ENCODE results near the gene EIF1AD. TPM values are rescaled to one million over a fixed set of nuclear protein-coding genes. Genes with fewer than 3 reads are reported as not detected.

The EIF1AD gene
- total RNA-seq, 1 experiment from 2014 or later, result 64.6 TPM

DNA sequence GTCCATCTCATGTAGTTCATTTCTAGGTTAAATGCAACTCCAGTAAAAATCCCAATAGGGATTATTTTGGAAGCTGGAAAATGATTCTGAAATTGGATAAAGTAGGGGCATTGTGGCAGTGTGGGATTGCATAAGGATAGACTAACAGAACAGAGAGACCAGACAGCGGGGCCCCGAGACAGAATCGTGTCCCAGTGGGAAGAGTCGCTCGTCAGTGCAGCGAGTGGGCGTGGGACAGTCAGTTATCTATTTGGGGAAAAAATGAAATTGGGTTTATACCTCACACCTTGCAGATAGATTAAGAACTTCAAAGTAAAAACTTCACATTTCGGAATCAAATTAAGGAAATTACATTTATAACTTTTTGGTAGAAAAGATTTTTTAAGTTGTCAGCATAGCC is 29.8 kb downstream of the EIF1AD start:
- TF ChIP-seq, protein P1, sequence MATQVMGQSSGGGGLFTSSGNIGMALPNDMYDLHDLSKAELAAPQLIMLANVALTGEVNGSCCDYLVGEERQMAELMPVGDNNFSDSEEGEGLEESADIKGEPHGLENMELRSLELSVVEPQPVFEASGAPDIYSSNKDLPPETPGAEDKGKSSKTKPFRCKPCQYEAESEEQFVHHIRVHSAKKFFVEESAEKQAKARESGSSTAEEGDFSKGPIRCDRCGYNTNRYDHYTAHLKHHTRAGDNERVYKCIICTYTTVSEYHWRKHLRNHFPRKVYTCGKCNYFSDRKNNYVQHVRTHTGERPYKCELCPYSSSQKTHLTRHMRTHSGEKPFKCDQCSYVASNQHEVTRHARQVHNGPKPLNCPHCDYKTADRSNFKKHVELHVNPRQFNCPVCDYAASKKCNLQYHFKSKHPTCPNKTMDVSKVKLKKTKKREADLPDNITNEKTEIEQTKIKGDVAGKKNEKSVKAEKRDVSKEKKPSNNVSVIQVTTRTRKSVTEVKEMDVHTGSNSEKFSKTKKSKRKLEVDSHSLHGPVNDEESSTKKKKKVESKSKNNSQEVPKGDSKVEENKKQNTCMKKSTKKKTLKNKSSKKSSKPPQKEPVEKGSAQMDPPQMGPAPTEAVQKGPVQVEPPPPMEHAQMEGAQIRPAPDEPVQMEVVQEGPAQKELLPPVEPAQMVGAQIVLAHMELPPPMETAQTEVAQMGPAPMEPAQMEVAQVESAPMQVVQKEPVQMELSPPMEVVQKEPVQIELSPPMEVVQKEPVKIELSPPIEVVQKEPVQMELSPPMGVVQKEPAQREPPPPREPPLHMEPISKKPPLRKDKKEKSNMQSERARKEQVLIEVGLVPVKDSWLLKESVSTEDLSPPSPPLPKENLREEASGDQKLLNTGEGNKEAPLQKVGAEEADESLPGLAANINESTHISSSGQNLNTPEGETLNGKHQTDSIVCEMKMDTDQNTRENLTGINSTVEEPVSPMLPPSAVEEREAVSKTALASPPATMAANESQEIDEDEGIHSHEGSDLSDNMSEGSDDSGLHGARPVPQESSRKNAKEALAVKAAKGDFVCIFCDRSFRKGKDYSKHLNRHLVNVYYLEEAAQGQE (IDR thresholded peaks at IDR 0.05; ENCODE audit: insufficient read depth in 1 of 2, low read depth in 2 of 2, low read length in 1 of 2), result no peak
- TF ChIP-seq TCF7L2 (IDR thresholded peaks at IDR 0.05; ENCODE audit: low read depth, low read length), result no peak
- TF ChIP-seq, protein P2, sequence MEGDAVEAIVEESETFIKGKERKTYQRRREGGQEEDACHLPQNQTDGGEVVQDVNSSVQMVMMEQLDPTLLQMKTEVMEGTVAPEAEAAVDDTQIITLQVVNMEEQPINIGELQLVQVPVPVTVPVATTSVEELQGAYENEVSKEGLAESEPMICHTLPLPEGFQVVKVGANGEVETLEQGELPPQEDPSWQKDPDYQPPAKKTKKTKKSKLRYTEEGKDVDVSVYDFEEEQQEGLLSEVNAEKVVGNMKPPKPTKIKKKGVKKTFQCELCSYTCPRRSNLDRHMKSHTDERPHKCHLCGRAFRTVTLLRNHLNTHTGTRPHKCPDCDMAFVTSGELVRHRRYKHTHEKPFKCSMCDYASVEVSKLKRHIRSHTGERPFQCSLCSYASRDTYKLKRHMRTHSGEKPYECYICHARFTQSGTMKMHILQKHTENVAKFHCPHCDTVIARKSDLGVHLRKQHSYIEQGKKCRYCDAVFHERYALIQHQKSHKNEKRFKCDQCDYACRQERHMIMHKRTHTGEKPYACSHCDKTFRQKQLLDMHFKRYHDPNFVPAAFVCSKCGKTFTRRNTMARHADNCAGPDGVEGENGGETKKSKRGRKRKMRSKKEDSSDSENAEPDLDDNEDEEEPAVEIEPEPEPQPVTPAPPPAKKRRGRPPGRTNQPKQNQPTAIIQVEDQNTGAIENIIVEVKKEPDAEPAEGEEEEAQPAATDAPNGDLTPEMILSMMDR (IDR thresholded peaks at IDR 0.05), result no peak
- TF ChIP-seq POLR2AphosphoS5 (IDR thresholded peaks at IDR 0.05; ENCODE audit: low read depth, low read length), result no peak
- no peak for TF ChIP-seq SIN3A (IDR thresholded peaks at IDR 0.05; ENCODE audit: borderline replicate concordance, insufficient read depth, low read depth, low read length)
- no TSS peak for BruUV-seq (replicated peaks)
- H3K27me3 ChIP-seq (ENCODE audit: control insufficient read depth, insufficient read depth, low read length), result no peaks in the 10 kb centered on the region
- DNase-seq (ENCODE audit: low read depth, low spot score) (no peak), ATAC-seq (no peak)
- H3K4me1 ChIP-seq (ENCODE audit: control insufficient read depth, insufficient read depth, low read length), result peaks cover 5% of the 10 kb centered on the region; the same call in 1 of the 2 replicates
- ChIA-PET CTCF (interaction anchor here (0.6 to 0.8 kb wide), 2 partner anchors 23 to 29 kb away, joined by 3 read pairs; no protein-coding TSS in a partner anchor), POLR2A (interaction anchor here (0.5 to 0.7 kb wide), 3 partner anchors 78 to 220 kb away, joined by 6 to 12 read pairs (median 9); no protein-coding TSS in a partner anchor)
- no peaks in the 10 kb centered on the region for H3K9me3 ChIP-seq (ENCODE audit: control insufficient read depth, insufficient read depth, low read depth, low read length)
- H3K36me3 ChIP-seq (ENCODE audit: control insufficient read depth, insufficient read depth, low read length), result peaks cover 5% of the 10 kb centered on the region
- intact Hi-C loops (cut with micrococcal nuclease; ENCODE audit: unreplicated experiment) (no loop called here), in situ Hi-C loops (cut with HindIII; ENCODE audit: low pct_unique_long_range_greater_than_20kb, low sequenced_read_pairs) (no loop called here)
- no peak overlapping the region for H3K4me3 ChIP-seq (ENCODE audit: low read depth in 2 of 2, low read length in 2 of 2)
- no peak overlapping the region for H3K27ac ChIP-seq (ENCODE audit: low read length)

DNA sequence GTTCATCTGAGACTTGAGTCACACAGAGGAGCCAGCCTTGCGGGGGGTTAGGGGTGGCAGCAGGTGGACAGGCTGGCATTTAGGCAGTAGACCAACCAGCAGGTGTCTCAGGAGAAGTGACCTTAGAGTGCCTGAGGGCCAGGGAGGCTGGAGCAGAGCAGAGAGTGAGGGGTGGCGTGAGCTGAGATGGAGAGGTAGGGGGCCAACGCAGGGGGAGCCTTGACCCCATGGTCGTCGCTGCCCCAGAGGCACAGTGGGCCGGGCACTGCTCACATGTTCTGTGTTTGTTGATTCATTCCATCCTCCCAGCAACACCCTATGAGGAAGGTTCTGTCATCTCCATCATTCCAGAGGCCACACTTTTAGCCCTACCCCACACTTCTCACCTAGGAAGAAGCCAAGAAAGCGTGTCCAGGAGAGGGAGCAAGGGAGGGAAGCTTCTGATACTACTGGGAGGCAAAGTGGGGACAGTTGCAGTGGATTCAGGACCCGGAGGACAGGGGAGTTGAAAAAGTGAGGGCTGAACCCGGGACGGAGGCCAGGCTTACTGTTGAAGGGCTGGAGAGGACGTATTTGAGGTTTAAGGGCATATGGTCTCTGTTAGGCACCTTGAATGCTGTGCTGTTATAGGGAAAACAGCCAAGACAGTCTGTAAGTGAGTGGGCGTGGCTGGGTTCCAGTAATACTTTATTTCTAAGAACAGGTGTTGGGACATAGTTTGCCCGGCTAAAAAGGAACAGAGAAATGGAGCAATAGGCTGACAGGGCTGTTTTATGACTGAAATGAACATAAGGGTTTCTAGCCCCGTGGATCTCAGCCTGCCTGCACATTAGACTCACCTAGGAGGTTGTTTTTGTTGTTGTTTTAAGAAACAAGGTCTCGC is 33.1 kb downstream of the EIF1AD start:
- CTCF ChIA-PET, result no interaction called here
- POLR2A ChIA-PET, result interaction anchor here (0.6 kb wide), 1 partner anchor 79 kb away, joined by 3 read pairs; the partner anchor contains the start of gene CCDC85B
- no TSS peak for BruUV-seq (replicated peaks)

More for the DNA sequence above, 33.1 kb downstream of the EIF1AD start:
- Histone ChIP-seq H3K36me3 (ENCODE audit: control insufficient read depth, insufficient read depth, low read length) (peaks cover 11% of the 10 kb centered on the region), H3K27me3 (ENCODE audit: control insufficient read depth, insufficient read depth, low read length) (no peaks in the 10 kb centered on the region), H3K9me3 (ENCODE audit: control insufficient read depth, insufficient read depth, low read depth, low read length) (no peaks in the 10 kb centered on the region), H3K4me3 (ENCODE audit: low read depth in 2 of 2, low read length in 2 of 2) (no peak overlapping the region), H3K4me1 (ENCODE audit: control insufficient read depth, insufficient read depth, low read length) (peaks cover 5% of the 10 kb centered on the region; the same call in 1 of the 2 replicates), H3K27ac (ENCODE audit: low read length) (no peak overlapping the region)
- ATAC-seq (no peak), DNase-seq (ENCODE audit: low read depth, low spot score) (no peak)
- TF ChIP-seq, protein P1 (IDR thresholded peaks at IDR 0.05; ENCODE audit: insufficient read depth in 1 of 2, low read depth in 2 of 2, low read length in 1 of 2), result no peak
- TF ChIP-seq SIN3A (IDR thresholded peaks at IDR 0.05; ENCODE audit: borderline replicate concordance, insufficient read depth, low read depth, low read length) (no peak), TCF7L2 (IDR thresholded peaks at IDR 0.05; ENCODE audit: low read depth, low read length) (no peak), POLR2AphosphoS5 (IDR thresholded peaks at IDR 0.05; ENCODE audit: low read depth, low read length) (no peak)
- TF ChIP-seq, protein P2 (IDR thresholded peaks at IDR 0.05), result no peak
- intact Hi-C loops (cut with micrococcal nuclease; ENCODE audit: unreplicated experiment), result no loop called here
- in situ Hi-C loops (cut with HindIII; ENCODE audit: low pct_unique_long_range_greater_than_20kb, low sequenced_read_pairs), result no loop called here
